Measurements from ENCODE around the gene CBFA2T3. TPM values are rescaled to one million over a fixed set of nuclear protein-coding genes. Genes with fewer than 3 reads are reported as not detected.

The CBFA2T3 gene
- total and polyA plus RNA-seq, 2 donors (not counting 1 experiment from before 2014, with no cell fraction given) = 40.8 to 58.3 TPM

GRCh38 chr16:89006036-89006752, 29.2 kb upstream of the CBFA2T3 start:
- POLR2A ChIA-PET = no interaction called here
- ATAC-seq (ENCODE audit: low read depth) = no peak
- WGBS (ENCODE audit: insufficient coverage) = 94% methylated on average over 23 of the region's 24 CpGs

More at GRCh38 chr16:89006036-89006752, 29.2 kb upstream of the CBFA2T3 start:
- Histone ChIP-seq H4K20me1 (ENCODE audit: control insufficient read depth, insufficient read depth, low read length, poor library complexity, severe bottlenecking) (no peaks in the 10 kb centered on the region), H3K9me3 (ENCODE audit: control extremely low read depth in 1 of 3, control insufficient read depth in 2 of 3, insufficient read depth in 1 of 3, low read length in 2 of 3) (peaks cover 0 to 30% (median under 1%) of the 10 kb centered on the region in 3 donors), H3K4me2 (replicated peaks; ENCODE audit: low read depth, low read length, poor library complexity, severe bottlenecking) (no peak overlapping the region), H3K36me3 (replicated peaks in 1 of 2; ENCODE audit: control extremely low read depth in 1 of 2, control insufficient read depth in 1 of 2, extremely low read depth in 1 of 2, insufficient read depth in 2 of 2, low read length in 1 of 2) (no peaks in the 10 kb centered on the region), H3K4me1 (ENCODE audit: control insufficient read depth in 2 of 2, insufficient read depth in 2 of 2, low read length in 2 of 2) (peaks cover 18 to 19% of the 10 kb centered on the region in 2 donors), H3K4me3 (ENCODE audit: control extremely low read depth in 1 of 5, extremely low read depth in 1 of 5, insufficient read depth in 1 of 5, low read depth in 2 of 5, low read length in 4 of 5) (no peak overlapping the region), H3K27ac (ENCODE audit: low read length in 2 of 2) (no peak overlapping the region), H2AFZ (ENCODE audit: insufficient read depth, low read depth, low read length, poor library complexity, severe bottlenecking) (no peak overlapping the region), H3K79me2 (ENCODE audit: control insufficient read depth, insufficient read depth, low read length) (no peaks in the 10 kb centered on the region), H3K9ac (ENCODE audit: low read length) (no peak overlapping the region), H3K27me3 (replicated peaks in 1 of 4; ENCODE audit: control extremely low read depth in 1 of 4, control insufficient read depth in 3 of 4, insufficient read depth in 4 of 4, low read length in 3 of 4) (peaks cover 0 to 51% (median 12%) of the 10 kb centered on the region in 4 experiments)
- CTCF ChIA-PET = no interaction called here
- no peaks in the 10 kb centered on the region for H3K9me3 Mint-ChIP-seq (ENCODE audit: insufficient read depth)
- intact Hi-C loops (cut with micrococcal nuclease) = no loop called here
- no peak overlapping the region for H3K4me3 Mint-ChIP-seq
- peaks cover 34% of the 10 kb centered on the region for H3K27me3 Mint-ChIP-seq
- DNase-seq = no peak
- no peak for TF ChIP-seq CTCF (IDR thresholded peaks at IDR 0.05)
- TF ChIP-seq EZH2 (IDR thresholded peaks at IDR 0.05; ENCODE audit: borderline replicate concordance, insufficient read depth, low read depth, low read length, poor library complexity, severe bottlenecking) = no peak
- peaks cover 18% of the 10 kb centered on the region for H3K4me1 Mint-ChIP-seq
- H3K27ac Mint-ChIP-seq = no peak overlapping the region

Data from B cell (primary cell).